ENCODE results near the gene SLC35C1.

Gene SLC35C1

DNA sequence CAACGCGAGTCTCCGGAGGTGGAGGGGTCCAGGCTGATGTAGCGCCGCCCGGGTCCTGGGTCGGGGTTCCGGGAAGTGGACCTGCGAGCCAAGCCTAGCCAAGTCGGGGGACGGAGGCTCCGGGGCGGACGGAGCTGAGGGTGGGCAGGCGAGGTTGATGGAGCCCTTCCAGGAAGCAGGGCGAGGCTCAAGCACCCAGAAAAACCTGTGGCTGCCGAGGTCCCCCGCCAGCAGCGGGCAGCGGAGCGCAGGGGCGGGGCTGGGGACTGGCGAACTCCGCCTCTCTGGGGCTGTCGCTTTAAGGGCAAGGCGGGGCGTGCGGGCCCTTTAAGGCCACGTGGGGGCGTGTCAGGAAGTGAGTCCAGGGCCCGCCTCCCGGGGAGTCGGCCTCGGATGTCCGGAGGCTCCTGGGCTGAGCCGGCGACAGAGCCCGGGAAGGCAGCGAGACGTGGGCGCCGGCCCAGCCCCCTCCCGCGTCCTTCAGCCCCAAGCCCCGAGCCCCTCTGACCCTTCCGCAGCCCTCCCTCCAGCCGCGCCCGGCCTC is at the start of gene SLC35C1:
TSS of gene SLC35C1 (plus strand) at position 389 of the 544 bp plus-strand sequence. CDS start 653 bp downstream, outside the sequence.
- H3K4me3 Mint-ChIP-seq: peak within 1 kb of the TSS; percentile 94 to 97
- peak within 1 kb of the TSS; percentile 94 for H3K27ac Mint-ChIP-seq
- DNase-seq: peak; percentile 93
- H3K27me3 Mint-ChIP-seq: no peaks in the 10 kb centered on the region
- peaks cover 0 to 2% of the 10 kb centered on the region in 2 donors for H3K9me3 Mint-ChIP-seq
- peak; percentile 94 to 95 for ATAC-seq (replicated peaks)
- peaks cover 25 to 57% of the 10 kb centered on the region in 2 donors for H3K4me1 Mint-ChIP-seq
- peaks cover 20 to 24% of the 10 kb centered on the region in 2 donors for H3K36me3 Mint-ChIP-seq

DNA sequence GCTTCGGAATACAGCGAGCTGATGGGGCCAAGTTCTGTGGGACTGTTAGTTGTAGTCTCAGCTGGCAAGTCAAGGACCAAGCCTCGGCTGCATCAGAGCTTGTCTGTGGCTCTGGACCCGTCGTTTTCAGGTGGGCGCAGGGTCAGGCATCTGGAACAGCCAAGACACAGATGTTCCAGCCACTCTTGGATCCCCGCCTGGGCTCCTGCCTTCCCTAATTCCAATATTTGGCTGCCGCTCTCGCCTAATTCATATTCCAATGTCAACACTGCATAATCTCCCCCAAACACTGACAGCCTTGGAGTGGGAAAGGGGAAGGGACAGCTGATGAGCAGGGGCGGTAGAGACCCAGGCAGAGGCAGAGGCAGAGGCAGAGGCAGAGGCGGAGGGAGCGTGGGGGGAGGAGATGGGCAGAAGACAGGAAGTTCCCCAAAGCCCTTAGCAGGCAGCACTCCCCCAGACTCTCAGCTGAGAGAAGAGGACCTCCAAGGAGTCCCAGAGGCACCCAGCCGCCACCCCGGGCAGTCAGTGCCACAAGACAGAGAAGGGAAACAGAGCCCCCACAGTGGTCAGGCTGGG is 49.6 kb upstream of the SLC35C1 start:
- Mint-ChIP-seq H3K27ac (no peak overlapping the region), H3K4me1 (no peaks in the 10 kb centered on the region), H3K4me3 (no peak overlapping the region), H3K36me3 (no peaks in the 10 kb centered on the region), H3K27me3 (peaks cover 54 to 56% of the 10 kb centered on the region in 2 donors), H3K9me3 (no peaks in the 10 kb centered on the region)
- DNase-seq (no peak), ATAC-seq (replicated peaks) (no peak)

DNA sequence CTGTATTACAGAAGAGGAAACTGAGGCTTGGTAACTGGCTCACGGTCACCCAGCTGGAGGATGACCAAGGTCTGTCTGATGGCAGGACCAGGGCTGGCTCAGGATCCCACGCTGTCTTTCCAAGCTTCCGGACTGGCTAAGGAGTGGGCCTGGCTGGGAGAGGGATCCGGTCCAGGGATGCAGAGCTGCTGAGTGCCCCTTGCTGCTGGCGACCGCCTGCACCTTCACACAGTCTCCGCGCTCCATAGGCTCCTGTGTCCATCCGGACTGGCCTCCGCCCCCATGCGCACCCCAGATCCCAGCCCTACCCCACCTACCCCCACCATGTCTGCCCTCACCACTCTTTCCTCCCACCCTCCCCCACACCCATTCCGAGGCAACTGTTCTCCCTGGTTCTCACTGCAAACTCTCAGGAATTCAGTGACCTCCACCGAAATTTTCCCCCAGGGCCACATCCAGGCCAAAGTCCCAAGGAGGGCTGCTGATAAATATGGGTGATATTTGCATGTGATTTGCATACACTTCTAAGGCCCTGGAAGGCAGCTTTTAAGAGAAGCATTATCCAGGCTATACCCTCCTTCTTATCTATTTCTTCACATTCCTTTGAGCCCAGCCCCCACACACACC is 48.5 kb upstream of the SLC35C1 start:
- DNase-seq (no peak), ATAC-seq (replicated peaks) (no peak)
- H3K36me3 Mint-ChIP-seq: no peaks in the 10 kb centered on the region
- H3K4me1 Mint-ChIP-seq: no peaks in the 10 kb centered on the region
- H3K9me3 Mint-ChIP-seq: no peaks in the 10 kb centered on the region
- no peak overlapping the region for H3K4me3 Mint-ChIP-seq
- no peak overlapping the region for H3K27ac Mint-ChIP-seq
- H3K27me3 Mint-ChIP-seq: peaks cover 42 to 44% of the 10 kb centered on the region in 2 donors

DNA sequence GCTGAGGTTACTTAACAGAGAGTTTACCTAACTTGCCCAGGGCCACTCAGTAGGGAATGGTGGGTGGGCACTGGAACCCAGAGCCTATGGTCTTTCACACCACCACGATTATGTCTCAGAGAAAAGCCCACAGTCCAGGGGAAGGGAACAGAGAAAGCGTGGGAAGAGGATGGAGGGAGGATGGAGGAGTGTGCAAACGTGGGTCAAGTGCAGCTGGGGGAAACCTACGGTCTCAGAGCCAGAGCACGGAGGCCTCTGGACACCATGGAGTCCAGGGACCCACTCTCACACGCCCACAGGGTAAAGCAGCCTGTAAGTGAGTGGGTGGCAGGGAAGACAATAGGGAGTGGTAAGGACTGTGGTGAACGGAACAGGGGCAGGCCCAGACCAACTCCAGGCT is 47.3 kb upstream of the SLC35C1 start:
- Mint-ChIP-seq H3K36me3 (no peaks in the 10 kb centered on the region), H3K4me3 (no peak overlapping the region), H3K9me3 (no peaks in the 10 kb centered on the region), H3K27ac (no peak overlapping the region), H3K4me1 (no peaks in the 10 kb centered on the region), H3K27me3 (peaks cover 37 to 43% of the 10 kb centered on the region in 2 donors)
- DNase-seq (no peak), ATAC-seq (replicated peaks) (no peak)

DNA sequence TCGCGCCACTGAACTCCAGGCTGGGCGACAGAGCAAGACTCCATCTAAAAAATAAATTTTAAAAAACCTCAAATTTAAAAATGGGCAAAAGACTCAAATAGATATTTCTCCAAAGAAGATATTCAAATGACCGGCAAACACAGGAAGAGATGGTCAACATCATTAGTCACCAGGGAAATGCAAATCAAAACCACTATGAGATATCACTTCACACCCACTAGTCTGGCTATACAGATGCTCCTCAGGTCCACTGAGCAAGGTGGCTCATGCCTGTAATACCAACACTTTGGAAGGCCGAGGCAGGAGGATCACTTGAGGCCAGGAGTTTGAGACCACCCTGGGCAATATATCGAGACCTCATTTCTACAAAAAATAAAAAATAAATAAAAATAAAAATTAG is 43.3 kb upstream of the SLC35C1 start:
- no peaks in the 10 kb centered on the region for H3K36me3 Mint-ChIP-seq
- DNase-seq (no peak), ATAC-seq (replicated peaks) (no peak)
- no peak overlapping the region for H3K4me3 Mint-ChIP-seq
- no peaks in the 10 kb centered on the region for H3K4me1 Mint-ChIP-seq
- H3K9me3 Mint-ChIP-seq: no peaks in the 10 kb centered on the region
- H3K27me3 Mint-ChIP-seq: peaks cover 33 to 51% of the 10 kb centered on the region in 2 donors
- no peak overlapping the region for H3K27ac Mint-ChIP-seq

DNA sequence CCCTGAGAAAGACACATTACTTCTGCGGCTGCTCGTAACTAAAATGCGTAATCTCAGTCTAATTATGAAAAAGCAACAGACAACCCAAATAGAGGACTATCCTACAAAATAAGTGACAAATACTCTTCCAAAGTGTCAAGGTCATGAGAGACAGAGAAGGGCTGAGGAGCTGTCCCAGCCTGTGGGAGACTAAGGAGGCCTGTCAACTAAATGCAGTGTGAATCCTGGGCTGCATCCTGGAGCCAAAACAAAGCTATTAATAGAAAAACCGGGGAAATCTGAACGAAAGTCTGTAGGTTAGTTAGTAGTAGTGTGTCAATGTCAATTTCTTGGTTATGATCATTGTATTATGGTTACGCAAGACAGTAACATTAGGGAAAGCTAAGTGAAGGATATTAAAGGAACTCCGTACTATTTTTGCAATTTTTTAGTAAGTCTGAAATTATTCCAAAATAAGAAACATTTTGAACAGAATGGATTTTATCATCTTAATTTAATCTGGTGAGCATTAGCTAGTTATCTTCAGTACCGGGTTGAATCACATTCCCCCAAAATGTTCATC is 39.8 kb upstream of the SLC35C1 start:
- ATAC-seq (replicated peaks) (no peak), DNase-seq (no peak)
- Mint-ChIP-seq H3K36me3 (no peaks in the 10 kb centered on the region), H3K9me3 (no peaks in the 10 kb centered on the region), H3K4me3 (no peak overlapping the region), H3K27ac (no peak overlapping the region), H3K27me3 (peaks cover 21 to 35% of the 10 kb centered on the region in 2 donors), H3K4me1 (no peaks in the 10 kb centered on the region)

DNA sequence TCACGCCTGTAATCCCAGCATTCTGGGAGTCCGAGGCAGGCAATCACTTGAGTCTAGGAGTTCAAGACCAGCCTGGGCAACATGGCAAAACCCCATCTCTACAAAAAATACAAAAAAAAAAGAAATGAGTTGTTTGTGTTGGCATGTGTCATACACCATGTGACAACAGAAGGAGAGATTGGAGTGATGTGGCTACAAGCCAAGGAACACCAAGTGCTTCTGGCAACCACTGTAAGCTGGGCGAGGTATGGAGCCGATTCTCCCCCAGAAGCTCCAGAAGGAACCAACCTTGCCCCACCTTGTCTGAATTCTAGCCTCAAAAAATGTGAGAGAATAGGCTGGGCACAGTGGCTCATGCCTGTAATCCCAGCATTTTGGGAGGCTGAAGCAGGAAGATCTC is 39.1 kb upstream of the SLC35C1 start:
- no peak for DNase-seq
- Mint-ChIP-seq H3K4me1 (peaks cover under 1% of the 10 kb centered on the region in 2 donors), H3K36me3 (no peaks in the 10 kb centered on the region), H3K4me3 (no peak overlapping the region), H3K27me3 (peaks cover 21 to 35% of the 10 kb centered on the region in 2 donors), H3K9me3 (no peaks in the 10 kb centered on the region), H3K27ac (no peak overlapping the region)
- ATAC-seq (replicated peaks): no peak

DNA sequence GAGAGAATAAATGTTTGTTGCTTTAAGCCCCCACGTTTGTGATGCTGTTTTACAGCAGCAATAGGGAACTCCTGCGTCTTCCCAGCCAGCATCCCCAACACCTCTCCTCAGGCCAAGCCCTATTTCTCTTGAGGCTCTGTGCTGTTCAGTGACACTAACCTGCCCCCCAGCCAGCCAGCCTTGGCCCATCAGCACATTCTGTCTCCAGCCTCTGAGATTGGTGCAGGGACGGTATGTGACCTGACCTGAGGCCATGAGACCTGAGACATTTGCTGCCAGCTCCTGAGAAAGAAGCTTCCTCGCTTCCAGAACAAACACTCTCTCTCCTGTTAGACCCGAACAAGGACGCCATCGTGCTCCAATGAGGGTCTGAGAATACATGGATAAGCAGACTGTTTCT is 38.5 kb upstream of the SLC35C1 start:
- Mint-ChIP-seq H3K4me3 (no peak overlapping the region), H3K9me3 (no peaks in the 10 kb centered on the region), H3K4me1 (peaks cover 6 to 7% of the 10 kb centered on the region in 2 donors), H3K27ac (no peak overlapping the region), H3K27me3 (peaks cover 25 to 35% of the 10 kb centered on the region in 2 donors), H3K36me3 (no peaks in the 10 kb centered on the region)
- ATAC-seq (replicated peaks): no peak
- no peak for DNase-seq

DNA sequence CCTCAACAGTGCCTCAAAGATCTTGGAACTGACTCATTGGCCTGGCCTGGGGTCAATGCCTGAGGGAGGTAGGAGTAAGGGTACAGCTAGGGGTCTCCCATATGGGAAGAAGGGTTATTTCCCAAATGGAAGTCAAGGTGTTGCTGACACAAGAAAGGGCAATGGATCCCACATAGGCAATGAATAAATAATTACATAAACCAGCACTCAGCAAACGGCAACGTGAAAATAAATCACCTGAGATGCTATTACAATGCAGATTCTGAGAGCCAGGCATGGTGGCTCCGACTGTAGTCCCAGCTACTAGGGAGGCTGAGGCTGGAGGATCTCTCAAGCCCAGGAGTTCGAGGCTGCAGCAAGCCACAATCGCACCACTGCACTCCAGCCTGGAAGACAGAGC is 36.5 kb upstream of the SLC35C1 start:
- DNase-seq: no peak
- Mint-ChIP-seq H3K27me3 (peaks cover 21 to 27% of the 10 kb centered on the region in 2 donors), H3K36me3 (no peaks in the 10 kb centered on the region), H3K4me3 (no peak overlapping the region), H3K9me3 (no peaks in the 10 kb centered on the region), H3K4me1 (peaks cover 13 to 16% of the 10 kb centered on the region in 2 donors), H3K27ac (no peak overlapping the region)
- ATAC-seq (replicated peaks): no peak

DNA sequence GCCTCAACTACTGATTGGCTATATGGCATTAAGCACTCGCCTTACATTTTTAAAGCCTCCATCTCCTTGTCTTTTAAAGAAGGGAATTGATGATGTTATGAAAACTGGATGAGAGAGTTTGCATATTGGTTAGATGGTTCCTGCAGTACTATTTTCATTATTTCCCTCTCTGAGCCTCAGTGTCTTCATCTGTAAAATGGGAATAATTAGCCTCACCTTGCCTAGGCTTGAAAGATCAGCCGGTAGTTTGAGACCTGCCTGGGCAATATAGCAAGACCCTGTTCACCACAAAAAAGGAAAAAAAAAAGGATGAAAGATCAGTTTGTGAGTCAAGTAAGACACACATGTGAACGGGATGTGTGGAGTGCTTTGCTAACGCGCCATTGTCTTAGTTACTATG is 35.0 kb upstream of the SLC35C1 start:
- H3K27me3 Mint-ChIP-seq: peaks cover 18 to 19% of the 10 kb centered on the region in 2 donors
- H3K4me3 Mint-ChIP-seq: no peak overlapping the region
- H3K27ac Mint-ChIP-seq: no peak overlapping the region
- no peaks in the 10 kb centered on the region for H3K9me3 Mint-ChIP-seq
- H3K4me1 Mint-ChIP-seq: peaks cover 13 to 16% of the 10 kb centered on the region in 2 donors
- H3K36me3 Mint-ChIP-seq: no peaks in the 10 kb centered on the region
- DNase-seq (no peak), ATAC-seq (replicated peaks) (no peak)

DNA sequence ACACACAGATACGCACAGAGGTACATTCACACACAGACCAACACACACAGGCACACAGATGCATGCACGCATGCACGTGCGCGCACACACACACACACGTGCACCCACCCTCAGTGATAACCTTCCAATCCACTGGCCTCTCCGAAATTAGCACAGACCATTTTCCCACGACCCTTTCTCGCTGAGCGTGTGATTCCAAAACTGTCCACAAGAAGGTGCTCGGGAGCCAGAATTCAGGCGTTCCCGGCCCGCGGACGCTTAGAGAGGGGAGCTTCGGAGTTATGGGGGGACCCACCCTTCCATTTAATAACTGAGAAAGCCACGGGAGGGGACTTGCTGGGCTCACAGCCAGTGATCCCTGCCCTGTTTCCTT is 33.8 kb upstream of the SLC35C1 start:
- ATAC-seq (replicated peaks) (peak; percentile 65 to 66), DNase-seq (peak; percentile 55)
- no peaks in the 10 kb centered on the region for H3K9me3 Mint-ChIP-seq
- peak overlapping the region; percentile 34 for H3K27ac Mint-ChIP-seq
- H3K27me3 Mint-ChIP-seq: peaks cover 11 to 15% of the 10 kb centered on the region in 2 donors
- H3K4me1 Mint-ChIP-seq: peaks cover 13 to 16% of the 10 kb centered on the region in 2 donors
- H3K36me3 Mint-ChIP-seq: no peaks in the 10 kb centered on the region
- peak overlapping the region; percentile 89 to 91 for H3K4me3 Mint-ChIP-seq

DNA sequence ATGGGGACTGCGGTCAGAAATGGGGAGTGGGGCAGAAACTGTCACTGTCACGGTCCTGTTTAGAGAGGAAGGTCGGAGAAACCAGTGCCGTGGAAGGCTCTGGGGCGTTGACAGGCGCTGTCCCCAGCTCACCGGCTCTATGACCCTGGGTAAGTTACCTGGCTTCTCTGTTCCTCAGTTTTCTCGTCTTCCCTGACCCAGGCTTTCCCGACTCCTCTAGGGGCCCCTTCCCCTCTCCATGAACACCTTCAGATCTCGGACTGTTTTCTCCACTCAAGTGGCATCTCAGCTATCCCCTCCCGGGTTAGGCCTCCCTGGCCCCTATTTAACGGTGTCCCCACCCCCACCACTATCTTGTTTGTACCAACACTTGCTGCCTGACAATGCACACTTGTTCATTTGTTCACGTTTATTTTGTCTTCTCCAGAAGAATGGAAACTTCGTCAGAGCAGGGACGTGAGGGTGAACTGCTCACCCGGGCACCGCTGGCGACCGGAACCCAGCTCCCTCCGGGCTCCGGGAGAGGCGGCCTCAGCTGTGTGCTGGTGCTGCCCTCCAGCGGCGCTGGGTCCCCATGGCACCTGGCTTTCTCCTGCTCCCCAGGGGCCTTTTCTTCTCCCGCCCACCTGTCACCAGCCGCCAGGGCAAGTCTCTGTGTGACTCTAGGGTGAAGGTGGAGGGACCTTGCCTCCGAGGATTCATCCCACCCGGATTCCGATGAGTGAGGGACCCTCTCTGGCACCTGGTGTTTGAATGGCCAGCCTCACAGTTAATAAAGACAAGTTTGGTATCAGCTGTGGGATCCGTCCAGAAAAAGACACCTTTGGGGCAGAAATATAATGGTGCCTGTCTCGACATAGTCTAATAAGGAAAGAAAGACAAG is 33.1 kb upstream of the SLC35C1 start:
- Mint-ChIP-seq H3K9me3 (no peaks in the 10 kb centered on the region), H3K27ac (peak overlapping the region; percentile 34), H3K4me1 (peaks cover 13 to 16% of the 10 kb centered on the region in 2 donors), H3K27me3 (peaks cover 8 to 11% of the 10 kb centered on the region in 2 donors), H3K4me3 (peak overlapping the region; percentile 89 to 91), H3K36me3 (no peaks in the 10 kb centered on the region)
- ATAC-seq (replicated peaks) (peak; percentile 89 to 91), DNase-seq (peak; percentile 80)

DNA sequence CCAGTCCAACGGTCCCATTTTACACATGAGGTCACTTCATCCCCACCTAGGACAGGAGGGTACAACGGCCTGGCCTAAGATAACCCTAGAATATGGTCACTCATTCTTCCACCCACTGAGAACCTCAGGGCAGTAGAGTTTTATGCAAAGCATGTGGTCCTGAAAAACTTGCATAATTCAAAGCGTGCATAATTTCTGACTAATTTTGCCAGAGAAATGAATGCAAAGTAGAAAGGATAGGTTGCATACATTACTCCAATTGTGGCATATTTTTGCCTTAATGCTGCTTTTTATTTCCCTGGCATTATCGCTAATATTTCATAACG is 32.5 kb upstream of the SLC35C1 start:
- Mint-ChIP-seq H3K9me3 (no peaks in the 10 kb centered on the region), H3K27me3 (peaks cover 7 to 8% of the 10 kb centered on the region in 2 donors), H3K27ac (no peak overlapping the region), H3K36me3 (no peaks in the 10 kb centered on the region), H3K4me3 (no peak overlapping the region), H3K4me1 (peaks cover 13 to 16% of the 10 kb centered on the region in 2 donors)
- DNase-seq: no peak
- ATAC-seq (replicated peaks): no peak
